Activated T-helper 1 cell treated with Interleukin-2 at 50 U/mL for 16 hours (primary cell): Measurements from ENCODE around the gene DRAP1.

ENCODE experiments used
- DNase-seq: peaks from one replicate; pipeline ENCODE4 v3.0.0-alpha.2; 2020; ENCODE audit warnings: low read depth

Gene DRAP1

GRCh38 chr11:65903715-65904114 lies 15.5 kb upstream of the DRAP1 start:
- no peak for DNase-seq

- DNase-seq = no peak
These were observed 12.6 kb upstream of the DRAP1 start for GRCh38 chr11:65906602-65907001.

GRCh38 chr11:65907878-65908277 lies 11.3 kb upstream of the DRAP1 start:
- no peak for DNase-seq

GRCh38 chr11:65911682-65912568 lies 7.3 kb upstream of the DRAP1 start:
- DNase-seq = no peak

DNA sequence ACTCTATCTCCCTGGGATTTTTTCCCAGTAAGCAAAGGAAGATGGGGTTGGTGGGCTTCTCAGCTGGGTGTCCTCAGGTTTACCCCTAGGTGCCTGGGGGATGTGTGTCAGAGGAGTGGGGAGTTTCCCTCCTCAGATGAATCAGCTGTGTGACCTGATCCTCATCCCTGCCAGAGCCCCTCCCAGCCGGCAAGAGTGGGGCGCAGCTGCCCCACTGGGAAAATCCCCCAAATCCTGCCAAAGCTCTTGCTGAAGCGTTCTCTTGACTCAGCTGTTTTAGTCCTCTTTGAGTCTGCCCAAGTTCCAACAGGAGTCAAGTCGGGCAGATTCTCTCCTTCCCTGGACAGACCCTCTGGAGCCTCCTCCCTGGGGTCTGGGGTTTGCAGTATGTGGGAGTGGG lies 6.4 kb upstream of the DRAP1 start:
- no peak for DNase-seq

DNA sequence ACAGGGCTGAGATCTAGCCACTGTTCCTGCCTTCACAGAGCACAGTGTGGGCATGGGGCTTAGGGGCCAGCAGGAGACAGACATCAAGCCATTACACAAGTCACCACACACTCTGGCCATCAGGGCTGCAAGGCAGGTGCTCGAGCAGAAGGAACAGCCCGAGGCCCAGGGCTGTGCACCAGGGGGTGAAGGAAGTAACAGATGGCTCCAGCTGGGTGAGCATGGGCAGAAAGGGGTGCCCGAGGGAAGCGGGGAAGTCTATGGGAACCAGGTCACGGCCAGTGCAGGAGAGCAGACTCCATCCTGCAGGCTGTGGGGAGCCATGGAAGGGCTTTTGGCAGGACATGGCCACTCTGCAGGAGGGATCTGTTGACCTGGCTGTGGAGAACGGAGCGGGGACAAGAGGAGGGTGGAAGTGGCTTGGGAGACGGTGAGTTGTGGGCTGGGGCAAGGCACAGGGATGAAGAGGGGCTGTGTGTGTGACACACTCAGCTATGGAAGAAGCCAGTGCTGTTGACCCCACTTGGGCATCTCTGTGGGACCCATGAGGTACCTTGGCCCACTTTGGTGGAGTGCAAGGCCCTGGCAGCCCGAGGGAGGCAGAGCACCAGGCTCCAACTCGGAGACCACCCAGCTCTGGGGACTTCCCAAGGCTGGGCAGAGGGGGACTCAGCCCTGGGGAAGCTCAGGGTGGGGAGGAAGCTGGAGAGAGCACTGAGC lies 4.0 kb upstream of the DRAP1 start:
- no peak for DNase-seq

DNA sequence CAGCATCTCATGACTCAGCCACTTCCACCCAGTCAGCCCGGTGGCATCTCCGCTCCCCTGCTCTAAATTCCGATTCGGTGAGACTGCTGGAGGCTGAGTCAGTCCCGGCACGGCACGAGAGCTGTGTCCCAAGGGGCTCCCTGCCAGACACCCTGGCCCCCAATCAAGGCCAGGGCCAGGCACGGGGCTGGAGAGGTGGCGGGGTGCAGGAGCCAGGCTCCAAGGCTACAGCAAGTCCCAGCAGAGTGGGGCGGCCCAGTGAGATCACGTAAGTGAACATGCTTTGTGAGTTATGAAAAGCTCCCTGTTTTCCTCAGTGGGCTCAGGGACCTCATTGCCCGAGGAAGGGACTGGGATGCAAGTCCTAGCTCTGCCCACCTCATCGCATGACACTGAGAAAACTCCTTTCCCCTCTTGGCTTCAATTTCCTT lies 3.4 kb upstream of the DRAP1 start:
- DNase-seq = no peak

DNA sequence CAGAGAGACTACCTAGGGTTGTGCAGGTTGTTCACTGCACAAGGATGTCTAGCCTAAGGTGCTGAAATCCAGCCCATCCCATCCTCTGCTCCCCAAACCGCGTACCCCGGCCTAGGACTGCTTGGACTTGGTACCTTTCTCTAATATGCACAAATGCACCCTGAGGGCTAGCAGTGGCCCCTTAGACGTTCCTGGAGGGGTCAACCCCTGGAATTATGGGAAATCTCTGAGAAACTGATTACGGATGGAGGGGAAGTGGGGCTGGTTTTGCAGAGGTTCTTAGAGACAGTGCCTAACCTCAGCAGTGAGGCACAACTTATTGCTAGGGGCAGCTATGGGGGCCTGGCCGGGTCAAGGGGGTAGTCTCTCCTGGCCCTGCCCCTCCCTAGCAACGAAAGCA lies 2.8 kb upstream of the DRAP1 start:
- DNase-seq = no peak

DNA sequence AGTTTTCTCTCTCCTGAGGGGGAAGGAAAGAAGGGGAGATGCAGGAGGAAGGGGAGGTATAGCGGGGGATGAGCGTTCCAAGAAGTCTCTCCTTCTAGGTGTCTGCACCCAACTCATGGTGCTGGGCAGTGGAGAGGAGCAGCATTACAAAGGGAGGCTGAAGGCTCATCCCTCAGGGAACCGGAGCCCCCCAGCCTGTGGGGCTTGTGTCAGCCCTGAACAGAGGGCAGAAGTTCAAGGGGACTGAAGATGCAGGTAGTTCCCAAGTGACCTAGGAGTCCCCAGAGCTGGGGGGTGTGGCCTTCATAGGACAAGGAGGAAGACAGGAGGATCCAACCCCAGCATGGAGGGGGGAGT lies 2.2 kb upstream of the DRAP1 start:
- DNase-seq = no peak

- no peak for DNase-seq
These were observed 1.6 kb upstream of the DRAP1 start for GRCh38 chr11:65917434-65918210.

DNA sequence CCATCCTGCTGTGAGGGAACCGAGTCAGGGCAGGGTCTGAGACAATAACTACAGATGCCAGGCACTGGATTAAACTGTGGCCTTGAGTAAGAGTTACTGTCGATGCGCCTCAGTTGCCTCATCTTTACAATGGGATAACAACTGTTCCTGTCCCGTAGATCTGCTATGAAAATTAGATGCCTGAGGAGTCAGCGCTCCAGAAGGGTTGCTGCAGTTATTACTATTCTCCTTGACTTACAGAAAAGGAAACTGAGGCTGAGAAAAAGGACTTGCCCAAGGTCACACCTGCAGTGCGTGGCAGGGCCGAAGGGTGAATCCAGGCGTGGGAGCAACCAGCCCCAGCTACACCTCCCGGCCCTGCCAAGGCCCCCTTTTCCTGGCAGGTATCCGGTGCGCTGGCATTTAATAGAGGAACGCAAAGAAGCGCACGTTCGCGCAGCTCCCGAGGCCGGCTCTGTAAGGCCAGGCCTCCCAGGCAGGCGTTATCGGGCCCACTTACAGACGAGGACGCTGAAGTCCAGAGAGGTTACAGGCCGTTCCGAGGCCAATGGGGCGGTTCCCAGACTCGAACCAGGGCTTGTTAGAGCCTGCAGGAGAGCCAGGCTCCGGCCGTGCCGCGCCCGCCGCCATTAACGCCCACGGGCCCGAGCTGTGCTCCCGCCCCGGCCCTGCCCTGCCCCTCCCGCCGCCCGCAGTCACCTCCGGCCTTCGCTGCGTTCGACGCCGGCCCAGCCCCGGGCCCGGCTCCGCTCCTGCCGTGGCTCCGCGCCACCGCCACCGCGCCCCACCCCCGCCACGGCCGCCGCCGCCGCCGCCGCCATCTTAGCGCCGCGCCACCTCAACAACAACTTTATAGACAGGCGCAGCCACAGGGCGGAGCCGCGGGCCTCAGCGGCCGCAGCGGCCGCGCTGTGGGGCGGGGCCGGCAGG lies 750 bp upstream of the DRAP1 start, which contains the start of gene C11orf68:
C11orf68 (minus strand) TSS at position 852 of the 930 bp plus-strand sequence; CDS start at position 821, 31 bp downstream.
- no peak for DNase-seq

GRCh38 chr11:65919573-65920371 lies 546 bp downstream of the DRAP1 start:
- DNase-seq = peak; percentile 49

DNA sequence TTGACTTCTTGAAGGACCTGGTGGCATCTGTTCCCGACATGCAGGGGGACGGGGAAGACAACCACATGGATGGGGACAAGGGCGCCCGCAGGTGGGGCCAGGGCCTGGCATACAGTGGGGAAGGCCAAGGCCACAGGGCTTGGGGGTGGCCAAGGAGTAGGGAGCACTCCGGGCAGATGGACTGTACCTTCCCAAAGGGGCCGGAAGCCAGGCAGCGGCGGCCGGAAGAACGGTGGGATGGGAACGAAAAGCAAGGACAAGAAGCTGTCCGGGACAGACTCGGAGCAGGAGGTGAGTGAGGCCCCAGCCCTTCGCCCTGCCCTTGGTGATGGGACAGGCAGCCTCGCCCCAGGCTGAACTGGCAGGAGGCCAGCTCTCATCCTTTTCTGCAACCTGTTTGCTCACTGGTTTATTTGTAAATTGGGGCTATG lies 1.2 kb downstream of the DRAP1 start:
- no peak for DNase-seq

- DNase-seq = no peak
These were observed 1.9 kb downstream of the DRAP1 start for GRCh38 chr11:65921033-65921555.

- no peak for DNase-seq
These were observed 2.6 kb downstream of the DRAP1 start for GRCh38 chr11:65921876-65922275.

DNA sequence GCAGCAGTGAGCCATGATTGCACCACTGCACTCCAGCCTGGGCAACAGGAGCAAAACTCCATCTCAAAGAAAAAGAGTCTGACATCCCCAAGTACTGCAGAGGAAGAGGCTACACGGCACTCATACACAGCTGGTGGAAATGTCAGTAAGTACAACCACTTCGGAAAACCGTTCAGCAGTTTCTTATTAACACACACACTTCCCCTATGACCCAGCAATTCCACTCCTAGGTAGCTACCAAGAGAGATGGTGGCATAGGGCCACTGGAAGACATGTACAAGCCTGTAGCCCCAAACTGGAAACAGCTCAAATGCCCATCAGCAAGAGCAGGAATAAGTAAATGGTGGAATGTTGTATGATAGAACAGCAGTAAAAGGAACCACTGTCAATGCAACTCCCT lies 3.3 kb downstream of the DRAP1 start:
- no peak for DNase-seq

GRCh38 chr11:65925397-65925796 lies 6.2 kb downstream of the DRAP1 start:
- no peak for DNase-seq

- peak; percentile 59 for DNase-seq
These were observed 8.7 kb downstream of the DRAP1 start for GRCh38 chr11:65927904-65928397.

DNA sequence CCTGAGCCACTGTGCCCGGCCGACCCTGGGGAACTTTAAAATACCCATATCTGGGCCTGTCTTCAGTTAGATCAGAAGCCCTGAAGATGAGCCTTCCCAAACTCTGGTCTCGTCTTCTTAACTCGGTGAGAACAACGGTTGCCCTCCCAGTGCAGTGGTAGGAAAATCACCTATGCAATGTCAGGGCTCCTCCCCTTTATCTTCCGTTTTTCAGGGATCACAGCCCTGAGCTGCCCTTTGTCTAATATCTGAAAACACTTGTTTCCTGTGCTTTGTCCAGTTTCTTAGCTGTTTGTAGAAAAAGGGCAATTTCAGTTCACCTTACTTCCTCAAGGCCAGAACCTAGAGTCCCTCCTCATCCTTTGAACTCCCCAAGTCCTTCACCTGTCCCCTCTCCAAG lies 9.4 kb downstream of the DRAP1 start:
- DNase-seq = no peak
